HepG2 (cell line): ENCODE measurements around the gene IQCC. TPM values are rescaled to one million over a fixed set of nuclear protein-coding genes. Genes with fewer than 3 reads are reported as not detected.

Experiments used
- ARID2 ChIP-seq: sonication (generic); formaldehyde crosslinking; IDR thresholded peaks from 2 replicates; pipeline ENCODE4 v1.8.1; 2022; ENCODE audit warnings: mild to moderate bottlenecking, missing genetic modification reagents, borderline replicate concordance
- BCL6 ChIP-seq: IDR thresholded peaks from 2 replicates; pipeline ENCODE4 v1.6.1; 2016; ENCODE audit warnings: missing genetic modification reagents, missing compliant biosample characterization
- FOSL2 ChIP-seq: sonication (generic); formaldehyde crosslinking; IDR thresholded peaks from 2 replicates; pipeline ENCODE4 v1.4.0; 2020; ENCODE audit warnings: missing genetic modification reagents
- KLF13 ChIP-seq: sonication (generic); formaldehyde crosslinking; IDR thresholded peaks from 2 replicates; pipeline ENCODE4 v1.4.0; 2020; ENCODE audit warnings: mild to moderate bottlenecking, missing genetic modification reagents
- MIXL1 ChIP-seq: IDR thresholded peaks from 2 replicates; pipeline ENCODE4 v1.6.1; 2016
- MTA1 ChIP-seq: sonication (generic); formaldehyde crosslinking; IDR thresholded peaks from 2 replicates; pipeline ENCODE4 v1.4.0; 2020; ENCODE audit warnings: missing genetic modification reagents, mild to moderate bottlenecking, borderline replicate concordance
- MXD1 ChIP-seq: sonication (generic); formaldehyde crosslinking; IDR thresholded peaks from 2 replicates; pipeline ENCODE4 v1.4.0; 2020; ENCODE audit warnings: mild to moderate bottlenecking, missing genetic modification reagents
- NFE2L2 ChIP-seq: fragments of 150-350 bp; IDR thresholded peaks from 2 replicates; pipeline ENCODE4 v1.6.1; 2014; ENCODE audit warnings: low read length
- RFXAP ChIP-seq: sonication (generic); formaldehyde crosslinking; IDR thresholded peaks from 2 replicates; pipeline ENCODE4 v1.4.0; 2020; ENCODE audit warnings: missing genetic modification reagents, borderline replicate concordance
- SATB2 ChIP-seq: sonication (generic); formaldehyde crosslinking; IDR thresholded peaks from 2 replicates; pipeline ENCODE4 v1.5.0; 2020; ENCODE audit warnings: missing genetic modification reagents
- SMAD3 ChIP-seq: sonication (generic); formaldehyde crosslinking; IDR thresholded peaks from 2 replicates; pipeline ENCODE4 v1.4.0; 2020; ENCODE audit warnings: missing genetic modification reagents
- TCF7 ChIP-seq: sonication (generic); IDR thresholded peaks from 2 replicates; pipeline ENCODE4 v1.6.1; 2016; ENCODE audit warnings: antibody characterized with exemption, low read depth
- ZNF136 ChIP-seq: sonication (generic); formaldehyde crosslinking; IDR thresholded peaks from 2 replicates; pipeline ENCODE4 v1.8.1; 2022; ENCODE audit warnings: low read depth, mild to moderate bottlenecking, moderate library complexity, missing genetic modification reagents
- ZNF260 ChIP-seq: sonication (generic); formaldehyde crosslinking; IDR thresholded peaks from 2 replicates; pipeline ENCODE4 v1.4.0; 2020; ENCODE audit warnings: missing genetic modification reagents, low read depth, mild to moderate bottlenecking, borderline replicate concordance
- ZNF292 ChIP-seq: sonication (generic); formaldehyde crosslinking; IDR thresholded peaks from 2 replicates; pipeline ENCODE4 v1.8.1; 2022; ENCODE audit warnings: mild to moderate bottlenecking, low read depth, missing genetic modification reagents, borderline replicate concordance
- polyA plus RNA-seq, 8 experiments: library from polyadenylated mRNA; depleted of rRNA in 3 of 8; stranded (reverse) in 7 of 8; unstranded in 1 of 8; fragments of >200 nt; fragmentation: Illumina TruSeq in 4 of 8; extraction: Trizol in 4 of 8; gene quantifications; 2 replicates each; pipeline versions ENCODE4 v1.2.1 to v1.2.3, GENCODE V29; 2011 to 2016; ENCODE audit warnings: low read depth in 4 of 8, missing spikeins in 1 of 8, mixed read lengths in 1 of 8; ENCODE audit not compliant: insufficient read depth in 1 of 8
- total RNA-seq, 5 experiments: library from RNA; depleted of rRNA; stranded (reverse); fragments of >200 nt; fragmentation: Illumina TruSeq; extraction: Trizol; gene quantifications; 2 replicates each; pipeline ENCODE4 v1.2.3, GENCODE V29; 2016; ENCODE audit warnings: low read depth in 1 of 5
- TF ChIP-seq, protein P1 (sequence below): sonication (generic); formaldehyde crosslinking; IDR thresholded peaks from 2 replicates; pipeline ENCODE4 v1.5.1; 2020; ENCODE audit warnings: missing genetic modification reagents, mild to moderate bottlenecking, borderline replicate concordance
- TF ChIP-seq, protein P2 (sequence below), 2 experiments: fragments of 450-650 bp in 1 of 2; sonication (generic) in 1 of 2; formaldehyde crosslinking in 1 of 2; IDR thresholded peaks; 2 replicates each; pipeline versions ENCODE4 v1.6.1 to v1.8.0; 2016 to 2022; ENCODE audit warnings: antibody characterized with exemption in 1 of 2, mild to moderate bottlenecking in 1 of 2, missing genetic modification reagents in 1 of 2
- TF ChIP-seq, protein P3 (sequence below): sonication (generic); formaldehyde crosslinking; IDR thresholded peaks from 2 replicates; pipeline ENCODE4 v1.4.0; 2020; ENCODE audit warnings: missing genetic modification reagents

Gene IQCC
- total and polyA plus RNA-seq, 2 of the 13 experiments (the other 11 are each of a cell fraction or from before 2014, with no cell fraction given) = 1.7 to 3.0 TPM

DNA sequence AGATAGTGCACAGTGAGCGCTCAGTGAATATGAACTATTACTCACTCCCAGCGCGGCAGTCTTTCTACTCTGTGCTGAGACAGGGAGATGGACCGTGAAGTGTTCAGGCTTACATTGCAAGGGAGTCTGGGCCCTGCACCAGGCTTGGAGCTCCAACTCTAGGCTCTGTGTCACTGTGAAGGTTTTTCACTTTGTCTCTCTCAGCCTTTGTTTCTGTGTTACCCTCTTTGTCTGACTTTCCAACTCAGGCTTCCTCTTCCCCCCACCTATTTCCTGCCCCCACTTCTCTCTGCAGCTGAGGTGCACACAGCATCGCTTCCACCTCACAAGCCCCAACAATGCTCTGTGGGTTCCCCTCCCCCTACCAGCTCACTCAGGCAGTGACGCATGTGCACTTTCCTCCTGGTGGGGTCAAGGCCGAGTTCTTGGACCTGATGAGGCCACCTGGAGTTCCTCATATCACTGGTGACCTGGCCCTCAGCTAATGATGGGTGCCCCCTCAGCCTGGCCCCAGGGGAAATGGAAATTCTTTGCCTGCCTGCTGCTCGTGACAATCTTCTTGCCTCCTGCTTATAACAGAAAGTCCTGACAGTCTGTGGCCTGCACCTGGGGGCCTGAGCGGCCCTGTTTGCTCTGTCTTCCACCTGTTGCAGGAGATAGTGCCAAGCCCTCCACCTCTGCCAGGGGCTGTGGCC, 44.5 kb downstream of the IQCC start (continued):
- TF ChIP-seq, protein P1, sequence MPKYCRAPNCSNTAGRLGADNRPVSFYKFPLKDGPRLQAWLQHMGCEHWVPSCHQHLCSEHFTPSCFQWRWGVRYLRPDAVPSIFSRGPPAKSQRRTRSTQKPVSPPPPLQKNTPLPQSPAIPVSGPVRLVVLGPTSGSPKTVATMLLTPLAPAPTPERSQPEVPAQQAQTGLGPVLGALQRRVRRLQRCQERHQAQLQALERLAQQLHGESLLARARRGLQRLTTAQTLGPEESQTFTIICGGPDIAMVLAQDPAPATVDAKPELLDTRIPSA = no peak
- no peak for TF ChIP-seq SMAD3
- no peak for TF ChIP-seq ZNF136 (CRISPR knock-in tag)
- peak; percentile 97 for TF ChIP-seq ZNF292 (CRISPR knock-in tag)
- TF ChIP-seq BCL6 (CRISPR knock-in tag) = peak; percentile 78
- no peak for TF ChIP-seq MXD1 (CRISPR knock-in tag)
- no peak for TF ChIP-seq SATB2 (CRISPR knock-in tag)
- TF ChIP-seq FOSL2 = peak; percentile 90
- TF ChIP-seq ARID2 (CRISPR knock-in tag) = 0 out of 2 replicates have a peak, but pooled peaks have one; percentile 50
- TF ChIP-seq MTA1 (CRISPR knock-in tag) = peak; percentile 98
- TF ChIP-seq RFXAP = peak; percentile 58; the same call in 1 of the 2 replicates
- TF ChIP-seq KLF13 (CRISPR knock-in tag) = no peak
- TF ChIP-seq MIXL1 = peak; percentile 67
- TF ChIP-seq, protein P2, sequence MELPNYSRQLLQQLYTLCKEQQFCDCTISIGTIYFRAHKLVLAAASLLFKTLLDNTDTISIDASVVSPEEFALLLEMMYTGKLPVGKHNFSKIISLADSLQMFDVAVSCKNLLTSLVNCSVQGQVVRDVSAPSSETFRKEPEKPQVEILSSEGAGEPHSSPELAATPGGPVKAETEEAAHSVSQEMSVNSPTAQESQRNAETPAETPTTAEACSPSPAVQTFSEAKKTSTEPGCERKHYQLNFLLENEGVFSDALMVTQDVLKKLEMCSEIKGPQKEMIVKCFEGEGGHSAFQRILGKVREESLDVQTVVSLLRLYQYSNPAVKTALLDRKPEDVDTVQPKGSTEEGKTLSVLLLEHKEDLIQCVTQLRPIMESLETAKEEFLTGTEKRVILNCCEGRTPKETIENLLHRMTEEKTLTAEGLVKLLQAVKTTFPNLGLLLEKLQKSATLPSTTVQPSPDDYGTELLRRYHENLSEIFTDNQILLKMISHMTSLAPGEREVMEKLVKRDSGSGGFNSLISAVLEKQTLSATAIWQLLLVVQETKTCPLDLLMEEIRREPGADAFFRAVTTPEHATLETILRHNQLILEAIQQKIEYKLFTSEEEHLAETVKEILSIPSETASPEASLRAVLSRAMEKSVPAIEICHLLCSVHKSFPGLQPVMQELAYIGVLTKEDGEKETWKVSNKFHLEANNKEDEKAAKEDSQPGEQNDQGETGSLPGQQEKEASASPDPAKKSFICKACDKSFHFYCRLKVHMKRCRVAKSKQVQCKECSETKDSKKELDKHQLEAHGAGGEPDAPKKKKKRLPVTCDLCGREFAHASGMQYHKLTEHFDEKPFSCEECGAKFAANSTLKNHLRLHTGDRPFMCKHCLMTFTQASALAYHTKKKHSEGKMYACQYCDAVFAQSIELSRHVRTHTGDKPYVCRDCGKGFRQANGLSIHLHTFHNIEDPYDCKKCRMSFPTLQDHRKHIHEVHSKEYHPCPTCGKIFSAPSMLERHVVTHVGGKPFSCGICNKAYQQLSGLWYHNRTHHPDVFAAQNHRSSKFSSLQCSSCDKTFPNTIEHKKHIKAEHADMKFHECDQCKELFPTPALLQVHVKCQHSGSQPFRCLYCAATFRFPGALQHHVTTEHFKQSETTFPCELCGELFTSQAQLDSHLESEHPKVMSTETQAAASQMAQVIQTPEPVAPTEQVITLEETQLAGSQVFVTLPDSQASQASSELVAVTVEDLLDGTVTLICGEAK (IDR thresholded peaks at IDR 0.05) = no peak
- TF ChIP-seq, protein P2 (CRISPR knock-in tag; IDR thresholded peaks at IDR 0.05) = no peak
- TF ChIP-seq ZNF260 (CRISPR knock-in tag) = no peak
- TF ChIP-seq, protein P3, sequence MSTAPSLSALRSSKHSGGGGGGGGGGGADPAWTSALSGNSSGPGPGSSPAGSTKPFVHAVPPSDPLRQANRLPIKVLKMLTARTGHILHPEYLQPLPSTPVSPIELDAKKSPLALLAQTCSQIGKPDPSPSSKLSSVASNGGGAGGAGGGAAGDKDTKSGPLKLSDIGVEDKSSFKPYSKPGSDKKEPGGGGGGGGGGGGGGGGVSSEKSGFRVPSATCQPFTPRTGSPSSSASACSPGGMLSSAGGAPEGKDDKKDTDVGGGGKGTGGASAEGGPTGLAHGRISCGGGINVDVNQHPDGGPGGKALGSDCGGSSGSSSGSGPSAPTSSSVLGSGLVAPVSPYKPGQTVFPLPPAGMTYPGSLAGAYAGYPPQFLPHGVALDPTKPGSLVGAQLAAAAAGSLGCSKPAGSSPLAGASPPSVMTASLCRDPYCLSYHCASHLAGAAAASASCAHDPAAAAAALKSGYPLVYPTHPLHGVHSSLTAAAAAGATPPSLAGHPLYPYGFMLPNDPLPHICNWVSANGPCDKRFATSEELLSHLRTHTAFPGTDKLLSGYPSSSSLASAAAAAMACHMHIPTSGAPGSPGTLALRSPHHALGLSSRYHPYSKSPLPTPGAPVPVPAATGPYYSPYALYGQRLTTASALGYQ (CRISPR knock-in tag) = 0 out of 2 replicates have a peak, but pooled peaks have one; percentile 74
- no peak for TF ChIP-seq NFE2L2
- no peak; the same call in 1 of the 2 replicates for TF ChIP-seq TCF7
